WI38 (cell line): Measurements from ENCODE around the gene QSOX2.

Source experiments
- H3K4me3 ChIP-seq: 2 replicates; pipeline ENCODE4 v1.5.1; 2011; ENCODE audit warnings: low read depth, mild to moderate bottlenecking, control low read depth, low read length
- CTCF ChIP-seq: IDR thresholded peaks from 2 replicates; pipeline ENCODE4 v1.5.1; 2012; ENCODE audit warnings: low read depth, mild to moderate bottlenecking, control low read depth, low read length

The QSOX2 gene

GRCh38 chr9:136257381-136258298 is 12.0 kb upstream of the QSOX2 start:
- no peak overlapping the region for H3K4me3 ChIP-seq
- TF ChIP-seq CTCF = no peak

DNA sequence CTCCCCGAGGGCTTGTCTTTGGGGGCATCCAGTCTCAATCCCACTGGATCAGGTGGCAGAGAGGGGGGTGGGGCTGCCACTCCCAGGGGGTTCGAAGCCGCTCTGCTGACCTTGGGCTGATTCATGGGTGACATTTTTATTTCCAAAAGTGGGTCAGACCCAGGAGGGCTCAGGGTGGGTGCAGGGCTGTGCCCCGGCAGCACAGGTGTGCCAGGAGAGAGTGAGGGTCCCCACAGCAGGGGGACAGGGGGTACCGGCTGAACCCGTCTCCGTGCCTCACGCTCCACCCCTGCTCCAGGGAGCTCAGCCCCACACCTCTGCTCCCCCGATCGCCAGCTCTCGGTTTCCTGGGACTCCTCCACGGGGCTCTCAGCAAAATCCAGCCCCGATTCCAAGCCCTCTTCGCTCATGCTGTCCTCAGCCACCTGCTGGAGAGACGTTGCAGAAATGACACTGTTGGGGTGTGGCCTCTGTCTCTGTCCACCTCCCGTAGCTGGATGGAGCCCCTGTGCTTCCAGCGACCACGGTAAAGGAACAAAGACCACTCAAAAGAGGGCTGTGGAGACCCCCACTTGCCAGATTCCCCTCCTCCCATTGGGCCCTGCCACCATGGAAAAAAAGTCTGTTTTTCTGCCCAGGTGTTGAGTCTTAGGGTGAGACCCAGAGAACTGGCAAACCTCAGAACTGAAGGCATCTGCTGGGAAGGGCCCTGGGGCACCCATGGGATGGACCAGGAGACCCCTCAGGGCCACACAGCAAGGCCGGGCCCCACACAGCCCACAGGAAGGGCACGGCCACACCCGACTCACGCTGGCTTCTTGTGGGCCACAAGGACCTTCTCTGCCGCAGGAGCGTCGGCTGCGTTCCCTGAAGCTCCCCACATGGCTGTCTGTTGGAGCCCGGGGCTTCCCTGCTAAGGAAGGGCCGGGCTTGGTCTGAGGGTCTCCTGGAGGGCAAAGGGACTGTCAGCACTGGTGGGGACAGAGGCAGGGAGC is 10.6 kb upstream of the QSOX2 start:
- H3K4me3 ChIP-seq = no peak overlapping the region

GRCh38 chr9:136255166-136255538 is 9.5 kb upstream of the QSOX2 start:
- no peak overlapping the region for H3K4me3 ChIP-seq

More for the DNA sequence above, 10.6 kb upstream of the QSOX2 start:
- TF ChIP-seq CTCF = no peak

GRCh38 chr9:136254381-136255165 is 9.0 kb upstream of the QSOX2 start:
- no peak for TF ChIP-seq CTCF
- H3K4me3 ChIP-seq = no peak overlapping the region

More at GRCh38 chr9:136255166-136255538, 9.5 kb upstream of the QSOX2 start:
- TF ChIP-seq CTCF = no peak

DNA sequence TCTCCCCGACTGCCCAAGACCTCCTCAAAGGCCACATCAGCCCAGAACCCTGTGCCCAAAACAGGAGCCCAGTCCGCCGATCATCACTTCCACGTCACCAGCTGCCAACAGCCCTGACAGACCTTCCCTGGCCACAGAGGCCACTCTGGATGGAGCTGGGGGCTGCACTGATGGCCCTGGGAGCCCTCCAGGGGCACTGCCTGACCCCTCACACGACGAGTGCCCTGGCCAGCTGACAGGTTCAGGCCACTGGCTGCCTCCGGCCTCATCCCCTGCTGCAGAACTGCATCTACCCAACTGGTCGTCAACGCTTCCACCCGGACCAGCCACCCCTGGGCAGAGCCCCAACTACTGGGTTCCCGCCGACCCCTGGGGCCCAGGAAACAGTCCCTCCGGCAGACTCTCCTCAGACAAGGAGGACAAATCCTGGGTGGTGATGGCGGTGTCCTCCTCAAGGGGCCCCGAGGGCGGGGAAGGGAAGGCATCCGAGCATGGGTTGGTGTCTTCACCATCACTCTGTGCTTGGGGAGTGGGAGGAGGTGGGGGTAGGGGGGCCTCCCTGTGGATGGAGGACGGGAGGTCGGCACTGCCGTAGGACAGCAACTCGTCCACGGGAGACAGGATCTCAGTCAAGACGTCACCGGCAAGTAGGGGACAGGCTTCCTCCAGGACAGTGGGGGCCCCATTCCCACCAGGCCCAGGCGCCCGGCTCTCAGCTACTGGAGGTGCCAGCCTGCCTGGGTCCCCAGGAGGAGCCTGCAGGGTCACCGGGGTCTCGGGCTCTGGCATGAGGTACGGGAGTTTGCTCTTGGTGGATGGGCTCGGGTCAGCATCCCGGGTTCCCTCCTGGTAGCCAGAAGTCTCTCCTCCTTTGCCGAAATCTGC is 7.9 kb upstream of the QSOX2 start:
- no peak for TF ChIP-seq CTCF
- H3K4me3 ChIP-seq = no peak overlapping the region

GRCh38 chr9:136252846-136253245 is 7.2 kb upstream of the QSOX2 start:
- H3K4me3 ChIP-seq = no peak overlapping the region
- TF ChIP-seq CTCF = no peak
